PFSK-1 (cell line): ENCODE measurements around the gene WFDC11.

Experiments used
- FOXP2 ChIP-seq: optimal IDR thresholded peaks from 2 replicates; pipeline ENCODE3; 2011; ENCODE audit warnings: borderline replicate concordance, control low read depth, inconsistent platforms; ENCODE audit not compliant: insufficient read depth; ENCODE audit errors: extremely low read length, extremely low read depth
- POLR2AphosphoS5 ChIP-seq: IDR thresholded peaks from 2 replicates; pipeline ENCODE4 v1.6.1; 2012; ENCODE audit warnings: low read depth, mild to moderate bottlenecking, control low read depth, low read length, moderate library complexity
- SIN3A ChIP-seq: IDR thresholded peaks from 2 replicates; pipeline ENCODE4 v1.6.1; 2012; ENCODE audit warnings: mild to moderate bottlenecking, low read length, moderate library complexity, borderline replicate concordance; ENCODE audit not compliant: insufficient read depth
- TAF1 ChIP-seq: IDR thresholded peaks from 2 replicates; pipeline ENCODE4 v1.6.1; 2012; ENCODE audit warnings: low read length, control low read depth, borderline replicate concordance; ENCODE audit not compliant: insufficient read depth
- TF ChIP-seq, protein P1 (sequence below), 2 experiments: IDR thresholded peaks; 2 replicates each; pipeline versions ENCODE4 v1.6.1 to v1.8.0; 2011 to 2012; ENCODE audit warnings: low read depth in 2 of 2, low read length in 2 of 2, control low read depth in 1 of 2, inconsistent platforms in 1 of 2, mild to moderate bottlenecking in 1 of 2, moderate library complexity in 1 of 2; ENCODE audit not compliant: insufficient read depth in 1 of 2

Gene WFDC11

DNA sequence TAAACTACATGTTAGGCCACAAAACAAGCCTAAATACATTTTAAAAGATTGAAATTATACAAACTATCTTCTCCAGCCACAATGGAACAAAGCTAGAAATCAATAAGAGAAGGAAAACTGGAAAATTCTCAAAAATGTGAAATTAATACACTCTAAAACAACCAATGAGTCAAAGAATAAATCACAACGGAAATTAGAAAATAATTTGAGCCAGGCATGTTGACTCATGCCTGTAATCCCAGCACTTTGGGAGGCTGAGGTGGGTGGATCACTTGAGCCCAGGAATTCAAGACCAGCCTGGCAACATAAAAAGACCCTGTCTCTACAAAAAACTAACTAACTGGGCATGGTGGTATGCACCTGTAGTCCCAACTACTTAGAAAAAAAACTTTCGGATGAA is 25.5 kb upstream of the WFDC11 start:
- TF ChIP-seq SIN3A (no peak), TAF1 (no peak), POLR2AphosphoS5 (no peak), FOXP2 (no peak)
- TF ChIP-seq, protein P1, sequence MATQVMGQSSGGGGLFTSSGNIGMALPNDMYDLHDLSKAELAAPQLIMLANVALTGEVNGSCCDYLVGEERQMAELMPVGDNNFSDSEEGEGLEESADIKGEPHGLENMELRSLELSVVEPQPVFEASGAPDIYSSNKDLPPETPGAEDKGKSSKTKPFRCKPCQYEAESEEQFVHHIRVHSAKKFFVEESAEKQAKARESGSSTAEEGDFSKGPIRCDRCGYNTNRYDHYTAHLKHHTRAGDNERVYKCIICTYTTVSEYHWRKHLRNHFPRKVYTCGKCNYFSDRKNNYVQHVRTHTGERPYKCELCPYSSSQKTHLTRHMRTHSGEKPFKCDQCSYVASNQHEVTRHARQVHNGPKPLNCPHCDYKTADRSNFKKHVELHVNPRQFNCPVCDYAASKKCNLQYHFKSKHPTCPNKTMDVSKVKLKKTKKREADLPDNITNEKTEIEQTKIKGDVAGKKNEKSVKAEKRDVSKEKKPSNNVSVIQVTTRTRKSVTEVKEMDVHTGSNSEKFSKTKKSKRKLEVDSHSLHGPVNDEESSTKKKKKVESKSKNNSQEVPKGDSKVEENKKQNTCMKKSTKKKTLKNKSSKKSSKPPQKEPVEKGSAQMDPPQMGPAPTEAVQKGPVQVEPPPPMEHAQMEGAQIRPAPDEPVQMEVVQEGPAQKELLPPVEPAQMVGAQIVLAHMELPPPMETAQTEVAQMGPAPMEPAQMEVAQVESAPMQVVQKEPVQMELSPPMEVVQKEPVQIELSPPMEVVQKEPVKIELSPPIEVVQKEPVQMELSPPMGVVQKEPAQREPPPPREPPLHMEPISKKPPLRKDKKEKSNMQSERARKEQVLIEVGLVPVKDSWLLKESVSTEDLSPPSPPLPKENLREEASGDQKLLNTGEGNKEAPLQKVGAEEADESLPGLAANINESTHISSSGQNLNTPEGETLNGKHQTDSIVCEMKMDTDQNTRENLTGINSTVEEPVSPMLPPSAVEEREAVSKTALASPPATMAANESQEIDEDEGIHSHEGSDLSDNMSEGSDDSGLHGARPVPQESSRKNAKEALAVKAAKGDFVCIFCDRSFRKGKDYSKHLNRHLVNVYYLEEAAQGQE (IDR thresholded peaks at IDR 0.05; ENCODE audit: insufficient read depth in 1 of 2, low read depth in 2 of 2, low read length in 2 of 2), result no peak

DNA sequence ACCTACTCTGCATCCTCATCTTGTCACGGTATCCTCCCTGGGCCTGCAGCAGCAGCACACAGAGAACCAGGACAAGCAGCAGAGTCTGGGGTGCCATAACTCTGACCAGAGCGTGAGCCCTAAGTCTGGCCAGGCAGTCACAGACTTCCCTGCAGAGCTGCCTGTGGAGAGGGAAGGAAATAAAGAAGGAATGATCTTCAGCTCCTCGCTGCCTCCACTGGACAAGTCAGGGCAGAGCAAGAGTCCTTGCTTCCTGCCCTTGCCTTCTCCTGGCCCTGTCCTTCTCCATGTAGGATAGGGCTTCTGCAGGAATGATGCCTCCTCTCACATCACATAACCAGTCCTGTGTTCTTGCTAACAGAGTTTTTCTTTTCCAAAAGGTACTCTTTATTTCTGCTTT is 15.9 kb upstream of the WFDC11 start:
- no peak for TF ChIP-seq FOXP2
- TF ChIP-seq POLR2AphosphoS5, result no peak
- TF ChIP-seq TAF1, result no peak
- TF ChIP-seq, protein P1 (IDR thresholded peaks at IDR 0.05; ENCODE audit: insufficient read depth in 1 of 2, low read depth in 2 of 2, low read length in 2 of 2), result no peak
- TF ChIP-seq SIN3A, result no peak

DNA sequence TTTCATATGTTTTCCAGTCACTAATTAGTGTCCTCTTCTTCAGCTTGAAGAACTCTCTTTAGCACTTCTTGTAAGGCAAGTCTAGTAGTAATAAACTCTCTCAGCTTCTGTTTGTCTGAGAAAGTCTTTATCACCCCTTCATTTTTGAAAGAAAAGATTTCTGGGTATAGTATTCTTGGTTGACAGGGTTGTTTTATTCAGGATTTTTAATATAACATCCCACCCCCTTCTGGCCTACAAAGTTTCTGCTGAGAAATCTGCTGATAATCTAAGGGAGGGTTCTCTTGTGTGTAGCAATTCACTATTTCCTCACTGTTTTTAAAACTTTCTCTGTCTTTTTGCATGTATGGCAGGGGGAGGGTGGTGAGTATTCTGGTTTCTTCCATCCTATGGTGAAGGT is 9.6 kb upstream of the WFDC11 start:
- TF ChIP-seq FOXP2 (no peak), TAF1 (no peak), POLR2AphosphoS5 (no peak)
- TF ChIP-seq, protein P1 (IDR thresholded peaks at IDR 0.05; ENCODE audit: insufficient read depth in 1 of 2, low read depth in 2 of 2, low read length in 2 of 2), result no peak

DNA sequence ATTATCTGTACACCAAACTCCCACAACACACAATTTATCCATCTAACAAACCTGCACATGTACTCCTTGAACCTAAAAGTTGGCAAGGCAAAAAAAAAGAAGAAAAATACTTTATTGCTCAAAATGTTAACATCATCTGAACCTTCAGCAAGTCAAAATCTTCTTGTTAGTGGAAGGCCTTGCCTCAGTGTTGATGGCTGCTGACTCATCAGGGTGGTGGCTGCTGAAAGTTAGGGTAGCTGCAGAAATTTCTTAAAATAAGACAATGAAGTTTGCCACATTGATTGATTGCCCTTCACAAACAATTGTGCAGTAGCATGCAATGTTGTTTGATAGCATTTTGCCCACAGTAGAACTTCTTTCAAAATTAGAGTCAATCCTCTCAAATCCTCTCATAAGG is 2.7 kb upstream of the WFDC11 start:
- TF ChIP-seq FOXP2 (no peak), TAF1 (no peak), SIN3A (no peak), POLR2AphosphoS5 (no peak)
- TF ChIP-seq, protein P1 (IDR thresholded peaks at IDR 0.05; ENCODE audit: insufficient read depth in 1 of 2, low read depth in 2 of 2, low read length in 2 of 2), result no peak

DNA sequence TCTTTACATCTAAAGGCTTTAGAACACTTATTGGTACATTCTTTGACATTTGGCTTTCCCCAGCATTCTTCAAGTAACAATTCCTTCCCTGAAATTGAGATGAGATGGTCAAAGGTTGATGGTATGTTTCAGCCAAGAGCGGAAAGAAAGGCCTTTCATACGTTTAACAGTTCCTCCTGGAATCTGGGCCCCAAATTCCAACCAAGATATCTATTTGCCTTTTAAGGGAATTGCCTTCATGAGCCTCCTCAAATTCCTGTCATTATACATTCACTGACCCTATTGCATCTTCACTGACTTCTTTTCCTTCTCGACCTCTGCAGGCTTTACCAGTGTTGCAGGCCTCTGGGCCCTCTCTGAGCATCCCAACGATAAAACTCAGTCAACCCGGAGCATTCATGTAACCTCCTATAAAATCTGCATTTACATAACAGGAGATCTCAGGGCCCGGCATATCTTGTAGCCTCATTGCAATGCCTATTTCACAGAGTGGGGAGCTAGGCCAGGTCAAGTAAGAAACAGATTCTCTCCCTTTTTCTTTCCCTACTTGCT is 20.7 kb downstream of the WFDC11 start:
- TF ChIP-seq SIN3A (no peak), POLR2AphosphoS5 (no peak), TAF1 (no peak), FOXP2 (no peak)
- TF ChIP-seq, protein P1 (IDR thresholded peaks at IDR 0.05; ENCODE audit: insufficient read depth in 1 of 2, low read depth in 2 of 2, low read length in 2 of 2), result no peak
